NCI-H1694 (cell line): ENCODE data around the gene ASH1L.
A peak's percentile ranks its signal among the peaks of the same experiment; 100 is the strongest.
"Not testable (repeated sequence)": the region's sequence is repeated elsewhere in the genome, so short reads cannot be mapped to it uniquely, and the experiment has no call there.

Experiments used
- DNase-seq: peaks from one replicate; lab custom pipeline; 2025; lab: John Stamatoyannopoulos, UW

Gene ASH1L, protein sequence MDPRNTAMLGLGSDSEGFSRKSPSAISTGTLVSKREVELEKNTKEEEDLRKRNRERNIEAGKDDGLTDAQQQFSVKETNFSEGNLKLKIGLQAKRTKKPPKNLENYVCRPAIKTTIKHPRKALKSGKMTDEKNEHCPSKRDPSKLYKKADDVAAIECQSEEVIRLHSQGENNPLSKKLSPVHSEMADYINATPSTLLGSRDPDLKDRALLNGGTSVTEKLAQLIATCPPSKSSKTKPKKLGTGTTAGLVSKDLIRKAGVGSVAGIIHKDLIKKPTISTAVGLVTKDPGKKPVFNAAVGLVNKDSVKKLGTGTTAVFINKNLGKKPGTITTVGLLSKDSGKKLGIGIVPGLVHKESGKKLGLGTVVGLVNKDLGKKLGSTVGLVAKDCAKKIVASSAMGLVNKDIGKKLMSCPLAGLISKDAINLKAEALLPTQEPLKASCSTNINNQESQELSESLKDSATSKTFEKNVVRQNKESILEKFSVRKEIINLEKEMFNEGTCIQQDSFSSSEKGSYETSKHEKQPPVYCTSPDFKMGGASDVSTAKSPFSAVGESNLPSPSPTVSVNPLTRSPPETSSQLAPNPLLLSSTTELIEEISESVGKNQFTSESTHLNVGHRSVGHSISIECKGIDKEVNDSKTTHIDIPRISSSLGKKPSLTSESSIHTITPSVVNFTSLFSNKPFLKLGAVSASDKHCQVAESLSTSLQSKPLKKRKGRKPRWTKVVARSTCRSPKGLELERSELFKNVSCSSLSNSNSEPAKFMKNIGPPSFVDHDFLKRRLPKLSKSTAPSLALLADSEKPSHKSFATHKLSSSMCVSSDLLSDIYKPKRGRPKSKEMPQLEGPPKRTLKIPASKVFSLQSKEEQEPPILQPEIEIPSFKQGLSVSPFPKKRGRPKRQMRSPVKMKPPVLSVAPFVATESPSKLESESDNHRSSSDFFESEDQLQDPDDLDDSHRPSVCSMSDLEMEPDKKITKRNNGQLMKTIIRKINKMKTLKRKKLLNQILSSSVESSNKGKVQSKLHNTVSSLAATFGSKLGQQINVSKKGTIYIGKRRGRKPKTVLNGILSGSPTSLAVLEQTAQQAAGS (N-terminal part only)

DNA sequence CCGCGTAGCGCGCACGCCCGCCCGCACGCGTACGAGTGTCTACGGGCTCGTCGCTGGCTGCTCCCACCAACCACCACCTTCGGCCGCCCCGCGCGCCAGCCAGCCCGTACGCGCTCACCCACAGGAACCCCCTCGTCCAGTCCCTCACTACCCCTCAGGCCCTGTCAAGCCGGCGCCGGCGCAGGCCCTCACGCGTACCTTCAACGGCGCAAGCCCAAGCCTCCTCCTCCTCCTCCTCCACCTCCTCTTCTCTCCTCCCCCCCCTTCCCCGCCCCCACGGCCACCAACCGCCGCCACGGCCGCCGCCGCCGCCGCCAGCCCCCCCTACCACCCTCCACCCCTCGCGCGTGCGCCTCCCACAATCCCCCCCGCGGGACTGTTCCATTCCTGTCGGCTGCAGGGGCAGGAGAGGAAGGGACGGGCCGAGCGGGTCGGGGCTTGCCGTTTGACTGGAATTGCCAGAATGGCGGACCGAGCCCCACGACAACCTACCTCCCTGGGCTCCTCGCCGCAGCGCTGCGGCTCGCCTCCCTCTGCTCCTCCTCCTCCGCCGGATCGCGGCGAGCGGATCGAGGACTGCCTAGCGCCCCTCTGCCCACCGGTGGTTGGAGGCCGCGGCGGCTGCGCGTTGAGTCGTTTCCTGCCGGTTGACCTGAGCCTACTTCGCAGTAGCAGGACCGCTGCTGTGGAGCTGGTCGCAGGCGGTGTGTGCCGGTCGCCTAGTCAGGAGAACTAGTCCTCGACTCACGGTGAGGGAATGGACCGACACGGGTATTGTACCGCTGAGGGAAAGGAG is at the start of gene ASH1L:
TSS of gene ASH1L (minus strand) at position 223 of the 796 bp plus-strand sequence. CDS start 41,284 bp downstream, outside the sequence.
- peak; percentile 96 for DNase-seq

- DNase-seq = not testable (repeated sequence)
These were observed 47.6 kb upstream of the ASH1L start for GRCh38 chr1:155610257-155610647.

GRCh38 chr1:155609515-155610256 is 47.1 kb upstream of the ASH1L start, which contains the start of gene MSTO1:
MSTO1 (plus strand) TSS chr1:155610218; CDS start chr1:155610249, 31 bp downstream.
- DNase-seq = peak; percentile 100

- DNase-seq = no peak
These were observed 46.3 kb upstream of the ASH1L start for GRCh38 chr1:155608888-155609225.

GRCh38 chr1:155607708-155608107 is 45.1 kb upstream of the ASH1L start:
- no peak for DNase-seq

GRCh38 chr1:155599828-155600572 is 37.4 kb upstream of the ASH1L start:
- DNase-seq = not testable (repeated sequence)

DNA sequence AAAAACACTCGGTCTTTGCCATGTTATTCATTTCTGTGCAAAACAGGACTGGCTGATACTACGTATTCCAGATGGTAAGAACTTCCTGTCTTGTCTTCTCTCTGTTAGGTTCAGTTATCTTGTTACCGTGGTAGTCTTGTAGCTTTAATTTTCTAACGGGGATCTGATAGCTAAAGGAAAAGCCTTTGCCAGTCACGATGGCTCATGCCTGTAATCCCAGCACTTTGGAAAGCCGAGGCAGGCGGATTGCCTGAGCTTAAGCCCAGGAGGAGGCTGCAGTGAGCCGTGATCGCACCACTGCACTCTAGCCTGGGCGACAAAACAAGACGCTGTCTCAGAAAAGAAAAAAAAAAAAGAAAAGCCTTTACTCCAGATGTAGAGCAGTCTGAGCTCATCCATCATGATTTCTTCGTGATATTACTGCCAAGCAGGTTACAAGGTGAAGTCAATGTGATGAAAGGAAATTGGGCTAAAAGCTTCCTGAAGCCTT is 36.3 kb upstream of the ASH1L start:
- no peak for DNase-seq

GRCh38 chr1:155596864-155597263 is 34.3 kb upstream of the ASH1L start:
- no peak for DNase-seq

GRCh38 chr1:155595877-155596474 is 33.4 kb upstream of the ASH1L start:
- peak; percentile 63 for DNase-seq

- peak; percentile 84 for DNase-seq
These were observed 29.2 kb upstream of the ASH1L start for GRCh38 chr1:155591770-155592169.

DNA sequence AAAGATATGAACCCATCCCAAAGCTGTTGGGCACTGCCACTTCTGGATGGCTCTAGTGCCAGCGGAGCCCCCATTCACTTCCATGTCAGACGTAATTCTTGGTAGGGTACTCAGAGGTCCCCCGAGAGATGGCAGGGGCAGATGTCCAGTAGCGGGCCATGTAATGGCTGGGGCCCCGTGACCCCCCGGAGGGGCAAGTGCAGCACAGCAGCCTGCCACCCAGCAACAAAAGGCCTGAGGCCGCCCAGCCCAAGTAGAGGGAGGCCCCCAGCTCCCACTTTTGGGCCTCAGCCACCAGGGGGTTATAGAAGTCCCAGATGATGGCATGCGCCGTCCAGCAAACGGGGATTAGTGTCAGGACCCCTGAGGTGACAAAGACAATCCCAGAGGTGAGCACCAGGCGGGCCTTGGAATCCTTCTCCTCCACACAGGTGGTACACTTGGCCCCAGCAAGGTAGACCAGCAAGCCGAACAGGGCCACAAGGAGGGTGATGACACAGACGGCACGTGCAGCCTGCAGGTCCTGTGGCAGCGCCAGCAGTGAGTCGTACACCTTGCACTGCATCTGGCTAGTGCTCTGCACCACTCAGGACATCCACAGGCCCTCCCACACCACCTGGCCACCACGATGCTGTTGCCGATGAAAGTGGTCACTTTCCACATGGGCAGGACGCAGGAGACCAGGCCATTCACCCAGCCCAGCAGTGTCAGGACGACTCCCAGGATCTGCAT is 28.1 kb upstream of the ASH1L start:
- not testable (repeated sequence) for DNase-seq

DNA sequence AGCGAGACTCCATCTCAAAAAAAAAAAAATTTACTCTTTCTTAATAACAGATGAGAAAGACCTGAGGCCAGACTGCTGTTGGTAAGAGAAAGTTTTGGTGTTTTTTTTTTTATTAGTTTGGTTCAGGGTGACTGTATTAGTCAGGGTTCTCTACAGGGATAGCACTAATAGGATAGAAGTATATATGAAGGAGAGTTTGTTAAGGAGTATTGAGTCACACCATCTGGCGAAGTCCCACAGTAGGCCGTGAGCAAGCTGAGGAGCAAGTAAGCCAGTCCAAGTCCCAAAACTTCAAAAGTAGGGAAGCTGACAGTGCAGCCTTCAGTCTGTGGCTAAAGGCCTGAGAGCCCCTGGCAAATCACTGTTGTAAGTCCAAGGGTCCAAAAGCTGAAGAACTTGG is 26.7 kb upstream of the ASH1L start:
- DNase-seq = not testable (repeated sequence)

DNA sequence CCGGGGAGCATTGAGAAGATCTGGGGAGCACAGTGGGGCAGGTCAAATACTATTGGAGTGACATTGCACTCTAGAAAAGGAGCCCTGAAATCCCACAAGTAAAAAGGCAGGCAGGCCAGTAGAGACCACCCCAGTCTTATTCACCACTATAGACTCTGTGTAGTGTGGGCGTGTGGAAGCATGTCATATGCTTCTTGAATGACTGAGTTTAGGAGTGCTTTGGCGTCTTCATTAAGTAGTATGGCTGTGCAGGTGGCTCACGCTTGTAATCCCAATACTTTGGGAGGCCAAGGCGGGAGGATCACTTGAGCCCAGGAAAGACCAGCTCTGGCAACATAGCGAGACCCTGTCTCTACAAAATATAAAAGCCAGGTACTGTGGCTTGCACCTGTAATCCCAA is 21.2 kb upstream of the ASH1L start:
- DNase-seq = not testable (repeated sequence)

DNA sequence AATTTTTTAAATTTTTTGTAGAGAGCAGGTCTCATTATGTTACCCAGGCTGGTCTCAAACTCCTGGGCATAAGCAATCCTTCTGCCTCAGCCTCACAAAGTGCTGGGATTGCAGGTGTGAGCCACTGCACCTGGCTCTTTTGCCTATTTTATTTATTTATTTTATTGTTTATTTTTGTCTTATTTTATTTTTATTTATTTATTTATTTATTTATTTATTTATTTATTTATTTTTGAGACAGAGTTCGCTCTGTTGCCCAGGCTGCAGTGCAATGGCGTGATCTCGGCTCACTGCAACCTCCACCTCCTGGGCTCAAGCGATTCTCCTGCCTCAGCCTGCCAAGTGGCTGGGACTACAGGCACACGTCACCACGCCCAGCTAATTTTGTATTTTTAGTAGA is 13.0 kb upstream of the ASH1L start:
- not testable (repeated sequence) for DNase-seq

DNA sequence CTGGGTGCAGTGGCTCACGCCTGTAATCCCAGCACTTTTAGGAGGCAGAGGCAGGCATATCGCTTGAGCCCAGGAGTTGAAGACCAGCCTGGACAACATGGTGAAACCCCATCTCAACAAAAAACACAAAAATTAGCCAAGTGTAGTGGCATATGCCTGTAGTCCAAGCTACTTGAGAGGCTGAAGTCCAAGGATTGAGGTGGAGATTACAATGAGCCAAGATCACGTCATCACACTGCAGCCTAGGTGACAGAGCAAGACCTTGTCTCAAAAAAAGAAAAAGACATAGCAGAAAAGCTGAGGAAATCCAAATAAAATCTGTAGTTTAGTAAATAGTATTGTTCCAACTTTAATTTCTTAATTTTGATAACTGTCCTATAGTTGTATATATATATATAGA is 11.5 kb upstream of the ASH1L start:
- no peak for DNase-seq

DNA sequence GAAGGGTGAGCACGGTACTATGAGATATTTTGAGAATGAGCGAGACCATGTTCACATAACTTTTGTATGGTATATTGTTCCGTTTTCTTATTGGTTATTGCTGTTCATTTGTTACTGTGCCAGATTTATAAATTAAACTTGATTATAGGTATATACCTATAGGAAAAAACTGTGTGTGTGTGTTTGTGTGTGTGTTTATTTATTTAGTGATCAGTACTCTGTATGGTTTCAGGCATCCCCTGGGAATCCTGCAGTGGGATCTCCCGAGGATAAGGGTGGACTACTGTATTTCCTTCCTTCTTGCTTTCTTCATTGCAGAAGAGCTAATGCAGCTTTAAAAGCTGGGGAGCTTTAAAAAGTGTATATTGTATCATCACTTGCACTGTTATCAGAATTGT is 8.0 kb upstream of the ASH1L start:
- DNase-seq = no peak

- no peak for DNase-seq
These were observed 7.5 kb upstream of the ASH1L start for GRCh38 chr1:155569988-155570592.

- not testable (repeated sequence) for DNase-seq
These were observed 897 bp upstream of the ASH1L start for GRCh38 chr1:155563377-155564022.
